GM12801 (cell line): Measurements from ENCODE around the gene TLR2.

ENCODE experiments used
- TF ChIP-seq, protein P1 (sequence below): IDR thresholded peaks from one replicate; pipeline ENCODE4 v1.5.1; 2011; ENCODE audit warnings: control low read depth; ENCODE audit not compliant: insufficient read length; ENCODE audit errors: extremely low read depth

Gene TLR2

DNA sequence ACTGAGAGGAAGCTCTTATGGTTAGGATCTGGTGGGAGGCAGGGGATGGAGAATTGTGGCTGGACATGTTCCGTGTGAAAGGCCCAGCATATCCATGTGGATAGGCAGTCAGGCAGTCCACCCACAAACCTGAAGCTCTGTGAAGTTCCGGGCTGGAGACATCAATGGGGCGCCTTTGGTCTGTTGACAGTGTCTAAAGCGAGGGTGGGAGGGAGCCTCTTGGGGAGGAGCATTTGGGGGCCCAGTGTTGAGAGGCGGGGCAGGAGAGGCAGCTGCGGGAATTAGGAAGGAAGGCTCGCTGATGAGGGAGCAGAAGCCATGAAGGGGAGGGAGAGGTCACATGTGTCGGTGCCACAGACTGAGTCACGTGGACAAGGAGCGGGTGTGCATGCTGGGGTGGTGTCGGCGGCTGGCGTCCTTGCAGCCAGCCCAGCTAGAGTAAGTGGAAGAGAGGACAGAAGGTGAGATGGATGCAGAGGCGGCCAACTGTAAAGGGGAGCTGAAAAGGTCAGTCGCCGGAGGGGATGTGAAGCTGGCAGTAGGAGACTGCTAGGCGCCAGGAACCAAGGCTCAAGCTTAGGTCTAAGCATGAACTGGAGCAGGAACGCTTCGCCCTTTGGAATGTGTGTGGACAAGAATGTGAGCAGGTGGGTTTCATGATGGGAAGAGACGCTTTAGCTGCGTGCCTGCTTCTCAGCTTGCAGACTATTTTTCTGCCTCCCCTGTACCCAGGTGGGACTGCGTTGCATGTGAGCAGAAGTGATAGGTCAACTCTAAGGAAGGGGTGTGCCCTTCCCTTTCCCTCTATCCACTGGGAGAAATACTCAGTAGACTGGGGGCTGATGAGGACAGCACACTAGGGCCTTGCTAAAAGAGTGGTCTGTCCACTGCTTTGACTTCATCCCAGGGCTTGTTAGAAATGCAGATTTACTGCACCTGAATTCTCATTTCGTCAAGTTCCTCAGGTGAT lies 44.0 kb upstream of the TLR2 start:
- TF ChIP-seq, protein P1, sequence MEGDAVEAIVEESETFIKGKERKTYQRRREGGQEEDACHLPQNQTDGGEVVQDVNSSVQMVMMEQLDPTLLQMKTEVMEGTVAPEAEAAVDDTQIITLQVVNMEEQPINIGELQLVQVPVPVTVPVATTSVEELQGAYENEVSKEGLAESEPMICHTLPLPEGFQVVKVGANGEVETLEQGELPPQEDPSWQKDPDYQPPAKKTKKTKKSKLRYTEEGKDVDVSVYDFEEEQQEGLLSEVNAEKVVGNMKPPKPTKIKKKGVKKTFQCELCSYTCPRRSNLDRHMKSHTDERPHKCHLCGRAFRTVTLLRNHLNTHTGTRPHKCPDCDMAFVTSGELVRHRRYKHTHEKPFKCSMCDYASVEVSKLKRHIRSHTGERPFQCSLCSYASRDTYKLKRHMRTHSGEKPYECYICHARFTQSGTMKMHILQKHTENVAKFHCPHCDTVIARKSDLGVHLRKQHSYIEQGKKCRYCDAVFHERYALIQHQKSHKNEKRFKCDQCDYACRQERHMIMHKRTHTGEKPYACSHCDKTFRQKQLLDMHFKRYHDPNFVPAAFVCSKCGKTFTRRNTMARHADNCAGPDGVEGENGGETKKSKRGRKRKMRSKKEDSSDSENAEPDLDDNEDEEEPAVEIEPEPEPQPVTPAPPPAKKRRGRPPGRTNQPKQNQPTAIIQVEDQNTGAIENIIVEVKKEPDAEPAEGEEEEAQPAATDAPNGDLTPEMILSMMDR: no peak

DNA sequence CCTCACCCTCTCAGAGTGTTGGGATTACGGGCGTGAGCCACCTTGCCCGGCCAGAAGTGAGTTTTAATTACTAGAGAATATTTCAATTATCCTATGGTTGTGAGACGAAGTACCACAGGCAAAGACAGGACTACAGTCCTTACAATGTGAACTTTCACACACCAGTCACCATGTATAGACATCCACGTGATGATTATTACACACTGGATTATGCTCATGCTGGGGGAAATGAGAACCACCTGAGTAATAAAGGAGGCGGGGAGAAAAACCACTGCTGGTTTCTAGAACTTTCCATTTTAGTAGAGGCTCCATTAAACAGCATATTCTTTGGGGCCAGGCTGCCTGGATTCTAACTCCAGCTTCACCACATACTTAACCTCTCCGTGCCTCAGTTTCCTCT lies 42.5 kb upstream of the TLR2 start:
- TF ChIP-seq, protein P1: no peak

DNA sequence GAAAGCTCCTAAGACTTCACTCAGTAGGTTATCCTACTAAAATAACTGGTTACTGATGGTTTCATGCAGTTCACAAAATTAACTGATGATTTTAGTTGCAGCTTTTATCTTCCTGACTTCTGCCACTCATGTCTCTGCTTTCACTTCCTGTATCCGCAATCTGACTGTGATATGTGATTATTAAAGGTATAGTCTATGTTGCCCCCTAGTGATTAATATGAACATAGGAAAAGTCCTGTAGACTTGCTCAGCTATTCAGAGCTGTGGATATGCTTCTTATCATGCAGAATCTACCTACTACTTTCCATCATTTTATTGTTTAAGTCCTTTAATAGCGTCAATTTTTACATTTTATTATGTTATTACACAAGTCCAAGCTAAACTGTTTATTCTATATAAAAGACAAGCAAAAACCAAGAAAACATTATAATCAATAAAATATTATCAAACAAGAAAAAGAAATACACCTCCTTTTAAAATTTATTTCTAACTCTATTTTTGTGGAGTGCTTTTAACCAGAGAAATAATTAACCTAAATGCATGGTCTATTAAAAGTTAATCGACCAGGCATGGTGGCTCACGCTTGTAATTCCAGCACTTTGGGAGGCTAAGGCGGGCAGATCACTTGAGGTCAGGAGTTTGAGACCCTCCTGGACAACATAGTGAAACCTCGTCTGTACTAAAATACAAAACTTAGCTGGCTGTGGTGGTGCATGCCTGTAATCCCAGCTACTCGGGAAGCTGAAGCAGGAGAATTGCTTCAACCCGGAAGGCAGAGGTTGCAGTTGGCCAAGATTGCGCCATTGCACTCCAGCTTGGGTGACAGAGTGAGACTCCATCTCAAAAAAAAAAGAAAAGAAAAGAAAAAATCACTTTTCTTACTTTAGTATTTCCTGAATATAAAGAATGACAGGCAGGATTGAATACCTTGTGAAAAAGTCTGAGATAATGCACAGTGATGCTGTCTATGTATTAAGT lies 40.4 kb upstream of the TLR2 start:
- TF ChIP-seq, protein P1: no peak

DNA sequence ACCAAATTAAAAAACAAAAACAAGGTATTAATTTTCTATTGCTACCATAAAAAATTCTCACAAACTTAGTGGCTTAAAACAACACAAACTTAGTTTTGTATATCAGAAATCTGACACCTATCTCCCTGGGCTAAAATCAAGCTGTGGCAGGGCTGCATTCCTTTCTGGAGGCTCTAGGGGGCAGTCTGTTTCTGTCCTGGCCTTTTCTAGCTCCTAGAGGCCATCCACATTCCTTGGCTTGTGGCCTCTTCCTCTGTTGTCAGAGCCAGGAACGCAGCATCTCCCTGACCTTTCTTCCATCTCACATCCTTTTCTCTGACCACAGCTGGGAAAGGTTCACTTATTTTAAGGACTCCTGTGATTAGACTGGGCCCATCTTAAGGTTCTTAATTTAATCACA lies 38.9 kb upstream of the TLR2 start:
- TF ChIP-seq, protein P1: no peak

DNA sequence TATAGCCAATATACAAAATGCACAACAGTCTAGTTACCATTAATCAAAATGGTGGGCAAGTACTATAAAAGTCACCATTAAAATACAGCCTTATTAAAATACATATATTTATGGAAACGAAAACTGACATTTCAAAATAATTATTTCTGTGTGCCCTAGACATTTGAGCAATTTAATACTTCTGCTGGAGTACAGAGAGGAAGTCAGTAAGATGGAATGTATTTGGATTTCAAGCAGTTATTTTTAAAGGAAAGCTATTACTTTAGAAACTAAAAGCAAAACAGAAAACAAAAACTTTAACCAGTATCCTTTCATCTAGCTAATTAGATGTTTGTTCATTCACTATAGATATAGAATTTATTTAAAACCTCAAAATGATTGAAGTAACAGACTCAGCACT lies 37.8 kb upstream of the TLR2 start:
- TF ChIP-seq, protein P1: no peak

DNA sequence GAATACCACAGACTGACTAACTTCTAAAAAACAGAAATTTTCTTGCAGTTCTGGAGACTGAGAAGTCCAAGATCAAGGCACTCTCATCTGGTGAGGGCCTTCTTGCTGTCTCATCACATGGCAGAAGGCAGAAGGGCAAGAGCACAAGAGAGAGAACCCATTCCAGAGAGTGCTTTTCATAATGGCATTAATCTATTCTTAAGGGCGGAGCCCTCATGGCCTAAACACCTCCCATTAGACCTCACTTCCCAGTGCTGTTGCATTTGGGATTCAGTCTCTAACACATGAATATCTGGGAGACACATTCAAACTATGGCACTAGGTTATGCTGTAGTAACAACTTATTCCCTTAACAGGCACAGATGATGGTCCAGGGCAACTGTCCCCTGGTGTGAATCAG lies 37.1 kb upstream of the TLR2 start:
- TF ChIP-seq, protein P1: no peak

DNA sequence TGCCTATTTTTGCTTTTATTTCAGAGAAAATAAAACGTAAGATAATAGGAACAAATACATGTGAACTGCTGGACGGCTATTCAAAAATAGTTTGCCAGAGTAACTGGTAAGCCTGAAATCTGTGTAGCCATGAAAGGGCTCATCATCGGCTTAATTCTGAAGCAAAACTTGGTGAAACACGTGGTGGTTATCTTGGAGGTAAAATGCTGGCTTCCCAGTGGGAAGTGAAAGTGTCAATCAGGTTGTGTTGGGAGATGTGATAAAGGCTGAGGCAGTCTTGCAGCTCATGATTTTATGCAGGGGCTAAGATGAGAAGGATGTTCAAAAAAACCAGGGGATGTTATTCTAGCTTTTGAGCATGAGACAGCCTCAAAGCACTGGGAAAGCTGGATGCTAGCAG lies 36.1 kb upstream of the TLR2 start:
- TF ChIP-seq, protein P1: no peak
